ENCODE data around the gene TMEM30B. TPM values are rescaled to one million over a fixed set of nuclear protein-coding genes. Genes with fewer than 3 reads are reported as not detected.

The TMEM30B gene
- total and polyA plus RNA-seq, 2 of the 13 experiments (the other 11 are each of a cell fraction or from before 2014, with no cell fraction given) = not detected

DNA sequence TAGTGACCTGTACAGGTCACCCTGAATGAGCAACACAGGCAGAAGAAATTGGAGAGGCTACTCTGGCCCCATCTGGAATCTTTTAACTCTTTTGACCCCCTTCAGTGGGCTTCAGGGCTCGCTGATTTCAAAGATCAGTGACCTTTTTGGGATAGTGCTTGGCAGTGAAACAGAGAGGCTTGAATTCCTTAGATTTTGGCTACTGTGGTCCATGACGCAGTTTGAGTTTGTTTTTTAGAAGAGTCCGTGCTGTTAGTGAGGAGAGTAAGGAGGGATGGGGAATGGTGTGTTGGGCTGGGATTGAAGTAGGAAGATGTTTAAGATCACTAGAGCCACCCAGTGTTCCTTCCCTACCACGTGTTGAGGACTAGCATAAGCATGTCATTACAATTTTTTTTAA, 16.5 kb downstream of the TMEM30B start:
- no peaks in the 10 kb centered on the region for H3K36me3 ChIP-seq (replicated peaks in 1 of 2; ENCODE audit: control insufficient read depth in 1 of 2, insufficient read depth in 2 of 2, low read length in 2 of 2)
- H4K20me1 ChIP-seq (ENCODE audit: insufficient read depth, low read length) = no peaks in the 10 kb centered on the region
- H3K27me3 ChIP-seq (ENCODE audit: control insufficient read depth in 1 of 2, insufficient read depth in 2 of 2, low read length in 2 of 2) = no peaks in the 10 kb centered on the region; a peak in 1 of 5 replicates
- H3K27ac ChIP-seq (ENCODE audit: extremely low read length, insufficient read depth, low read length) = no peak overlapping the region
- CTCF ChIA-PET (ENCODE audit: low intra/inter-chr PET ratio, low total read pairs) = no interaction called here
- H3K79me2 ChIP-seq (ENCODE audit: insufficient read depth, low read length) = no peaks in the 10 kb centered on the region
- 23% methylated on average over 4 of the region's 4 CpGs for WGBS (ENCODE audit: low lambda C conversion rate)
- in situ Hi-C loops (cut with HindIII; ENCODE audit: extremely low pct_ligation_motif_present, low pct_unique_long_range_greater_than_20kb) (no loop called here), intact Hi-C loops (cut with micrococcal nuclease; ENCODE audit: unreplicated experiment) (no loop called here)
- no TSS peak for BruUV-seq (replicated peaks)
- ATAC-seq (no peak), FAIRE-seq (no peak), DNase-seq (ENCODE audit: low spot score) (no peak)
- no peak overlapping the region for H3K4me2 ChIP-seq (ENCODE audit: low read depth, low read length)
- no peak overlapping the region for H2AFZ ChIP-seq (ENCODE audit: low read length)
- POLR2A ChIA-PET = no interaction called here
- TF ChIP-seq, protein P1, sequence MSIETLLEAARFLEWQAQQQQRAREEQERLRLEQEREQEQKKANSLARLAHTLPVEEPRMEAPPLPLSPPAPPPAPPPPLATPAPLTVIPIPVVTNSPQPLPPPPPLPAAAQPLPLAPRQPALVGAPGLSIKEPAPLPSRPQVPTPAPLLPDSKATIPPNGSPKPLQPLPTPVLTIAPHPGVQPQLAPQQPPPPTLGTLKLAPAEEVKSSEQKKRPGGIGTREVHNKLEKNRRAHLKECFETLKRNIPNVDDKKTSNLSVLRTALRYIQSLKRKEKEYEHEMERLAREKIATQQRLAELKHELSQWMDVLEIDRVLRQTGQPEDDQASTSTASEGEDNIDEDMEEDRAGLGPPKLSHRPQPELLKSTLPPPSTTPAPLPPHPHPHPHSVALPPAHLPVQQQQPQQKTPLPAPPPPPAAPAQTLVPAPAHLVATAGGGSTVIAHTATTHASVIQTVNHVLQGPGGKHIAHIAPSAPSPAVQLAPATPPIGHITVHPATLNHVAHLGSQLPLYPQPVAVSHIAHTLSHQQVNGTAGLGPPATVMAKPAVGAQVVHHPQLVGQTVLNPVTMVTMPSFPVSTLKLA (IDR thresholded peaks at IDR 0.05) = peak; percentile 86
- no peak for TF ChIP-seq GPN1 (CRISPR knock-in tag; IDR thresholded peaks at IDR 0.05; ENCODE audit: borderline replicate concordance)
- H3K9me3 ChIP-seq (ENCODE audit: low read length) = no peaks in the 10 kb centered on the region
- no peak overlapping the region for H3K9ac ChIP-seq (ENCODE audit: insufficient read depth, low read depth, low read length)
- H3K4me1 ChIP-seq (ENCODE audit: insufficient read depth, low read length) = peaks cover 9% of the 10 kb centered on the region
- H3K4me3 ChIP-seq (replicated peaks in 1 of 3; ENCODE audit: insufficient read depth in 1 of 3, low read depth in 2 of 3, low read length in 3 of 3) = no peak overlapping the region

DNA sequence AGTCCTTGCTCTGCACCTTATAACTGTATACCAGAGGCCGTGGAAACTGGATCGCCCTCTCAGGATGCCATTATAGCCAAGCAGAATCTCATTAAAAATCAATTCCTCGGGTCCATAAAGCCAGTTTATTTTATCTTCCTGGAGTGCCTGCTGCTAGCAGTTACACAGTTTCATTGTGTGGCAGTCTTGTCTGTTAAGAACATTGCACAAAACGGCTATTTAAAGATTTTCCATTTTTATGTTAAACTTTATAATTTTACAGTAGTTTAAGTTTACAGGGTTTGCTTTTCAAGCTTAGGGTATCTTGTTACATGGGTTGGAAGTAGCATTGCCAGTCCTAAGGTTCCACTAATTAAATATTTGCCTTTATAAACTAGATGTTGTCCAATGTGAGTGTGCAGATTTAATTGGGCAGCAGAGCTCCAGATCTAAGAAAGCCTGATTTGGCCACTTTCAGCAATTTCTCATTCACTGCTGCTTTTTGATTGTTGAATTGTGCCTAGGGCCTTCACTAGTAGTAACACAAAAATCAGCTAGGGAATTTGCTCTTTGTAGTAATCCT, 17.0 kb downstream of the TMEM30B start:
- no peak overlapping the region for H3K9ac ChIP-seq (ENCODE audit: insufficient read depth, low read depth, low read length)
- no peaks in the 10 kb centered on the region for H3K9me3 ChIP-seq (ENCODE audit: low read length)
- H3K4me1 ChIP-seq (ENCODE audit: insufficient read depth, low read length) = peaks cover 9% of the 10 kb centered on the region
- DNase-seq (ENCODE audit: low spot score) (no peak), ATAC-seq (no peak), FAIRE-seq (no peak)
- 21% methylated on average over 4 of the region's 4 CpGs for WGBS (ENCODE audit: low lambda C conversion rate)
- no peaks in the 10 kb centered on the region; a peak in 2 of 5 replicates for H3K27me3 ChIP-seq (ENCODE audit: control insufficient read depth in 1 of 2, insufficient read depth in 2 of 2, low read length in 2 of 2)
- intact Hi-C loops (cut with micrococcal nuclease; ENCODE audit: unreplicated experiment) (no loop called here), in situ Hi-C loops (cut with HindIII; ENCODE audit: extremely low pct_ligation_motif_present, low pct_unique_long_range_greater_than_20kb) (no loop called here)
- ChIA-PET POLR2A (no interaction called here), CTCF (ENCODE audit: low intra/inter-chr PET ratio, low total read pairs) (no interaction called here)
- H4K20me1 ChIP-seq (ENCODE audit: insufficient read depth, low read length) = no peaks in the 10 kb centered on the region
- BruUV-seq (replicated peaks) = no TSS peak
- H3K36me3 ChIP-seq (replicated peaks in 1 of 2; ENCODE audit: control insufficient read depth in 1 of 2, insufficient read depth in 2 of 2, low read length in 2 of 2) = no peaks in the 10 kb centered on the region
- H2AFZ ChIP-seq (ENCODE audit: low read length) = no peak overlapping the region
- no peak overlapping the region for H3K27ac ChIP-seq (ENCODE audit: extremely low read length, insufficient read depth, low read length)
- H3K4me2 ChIP-seq (ENCODE audit: low read depth, low read length) = no peak overlapping the region
- H3K4me3 ChIP-seq (replicated peaks in 1 of 3; ENCODE audit: insufficient read depth in 1 of 3, low read depth in 2 of 3, low read length in 3 of 3) = no peak overlapping the region
- no peaks in the 10 kb centered on the region for H3K79me2 ChIP-seq (ENCODE audit: insufficient read depth, low read length)
- TF ChIP-seq, protein P2, sequence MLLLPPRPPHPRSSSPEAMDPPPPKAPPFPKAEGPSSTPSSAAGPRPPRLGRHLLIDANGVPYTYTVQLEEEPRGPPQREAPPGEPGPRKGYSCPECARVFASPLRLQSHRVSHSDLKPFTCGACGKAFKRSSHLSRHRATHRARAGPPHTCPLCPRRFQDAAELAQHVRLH (CRISPR knock-in tag; IDR thresholded peaks at IDR 0.05; ENCODE audit: borderline replicate concordance, low read depth) = no peak
- TF ChIP-seq ZNF143 (CRISPR knock-in tag; IDR thresholded peaks at IDR 0.05) (no peak), ZNF441 (CRISPR knock-in tag; IDR thresholded peaks at IDR 0.05; ENCODE audit: borderline replicate concordance) (no peak), KLF16 (CRISPR knock-in tag; IDR thresholded peaks at IDR 0.05) (no peak), ZNF737 (CRISPR knock-in tag; IDR thresholded peaks at IDR 0.05; ENCODE audit: borderline replicate concordance) (no peak), GATAD1 (CRISPR knock-in tag; IDR thresholded peaks at IDR 0.05) (no peak)
- TF ChIP-seq, protein P3, sequence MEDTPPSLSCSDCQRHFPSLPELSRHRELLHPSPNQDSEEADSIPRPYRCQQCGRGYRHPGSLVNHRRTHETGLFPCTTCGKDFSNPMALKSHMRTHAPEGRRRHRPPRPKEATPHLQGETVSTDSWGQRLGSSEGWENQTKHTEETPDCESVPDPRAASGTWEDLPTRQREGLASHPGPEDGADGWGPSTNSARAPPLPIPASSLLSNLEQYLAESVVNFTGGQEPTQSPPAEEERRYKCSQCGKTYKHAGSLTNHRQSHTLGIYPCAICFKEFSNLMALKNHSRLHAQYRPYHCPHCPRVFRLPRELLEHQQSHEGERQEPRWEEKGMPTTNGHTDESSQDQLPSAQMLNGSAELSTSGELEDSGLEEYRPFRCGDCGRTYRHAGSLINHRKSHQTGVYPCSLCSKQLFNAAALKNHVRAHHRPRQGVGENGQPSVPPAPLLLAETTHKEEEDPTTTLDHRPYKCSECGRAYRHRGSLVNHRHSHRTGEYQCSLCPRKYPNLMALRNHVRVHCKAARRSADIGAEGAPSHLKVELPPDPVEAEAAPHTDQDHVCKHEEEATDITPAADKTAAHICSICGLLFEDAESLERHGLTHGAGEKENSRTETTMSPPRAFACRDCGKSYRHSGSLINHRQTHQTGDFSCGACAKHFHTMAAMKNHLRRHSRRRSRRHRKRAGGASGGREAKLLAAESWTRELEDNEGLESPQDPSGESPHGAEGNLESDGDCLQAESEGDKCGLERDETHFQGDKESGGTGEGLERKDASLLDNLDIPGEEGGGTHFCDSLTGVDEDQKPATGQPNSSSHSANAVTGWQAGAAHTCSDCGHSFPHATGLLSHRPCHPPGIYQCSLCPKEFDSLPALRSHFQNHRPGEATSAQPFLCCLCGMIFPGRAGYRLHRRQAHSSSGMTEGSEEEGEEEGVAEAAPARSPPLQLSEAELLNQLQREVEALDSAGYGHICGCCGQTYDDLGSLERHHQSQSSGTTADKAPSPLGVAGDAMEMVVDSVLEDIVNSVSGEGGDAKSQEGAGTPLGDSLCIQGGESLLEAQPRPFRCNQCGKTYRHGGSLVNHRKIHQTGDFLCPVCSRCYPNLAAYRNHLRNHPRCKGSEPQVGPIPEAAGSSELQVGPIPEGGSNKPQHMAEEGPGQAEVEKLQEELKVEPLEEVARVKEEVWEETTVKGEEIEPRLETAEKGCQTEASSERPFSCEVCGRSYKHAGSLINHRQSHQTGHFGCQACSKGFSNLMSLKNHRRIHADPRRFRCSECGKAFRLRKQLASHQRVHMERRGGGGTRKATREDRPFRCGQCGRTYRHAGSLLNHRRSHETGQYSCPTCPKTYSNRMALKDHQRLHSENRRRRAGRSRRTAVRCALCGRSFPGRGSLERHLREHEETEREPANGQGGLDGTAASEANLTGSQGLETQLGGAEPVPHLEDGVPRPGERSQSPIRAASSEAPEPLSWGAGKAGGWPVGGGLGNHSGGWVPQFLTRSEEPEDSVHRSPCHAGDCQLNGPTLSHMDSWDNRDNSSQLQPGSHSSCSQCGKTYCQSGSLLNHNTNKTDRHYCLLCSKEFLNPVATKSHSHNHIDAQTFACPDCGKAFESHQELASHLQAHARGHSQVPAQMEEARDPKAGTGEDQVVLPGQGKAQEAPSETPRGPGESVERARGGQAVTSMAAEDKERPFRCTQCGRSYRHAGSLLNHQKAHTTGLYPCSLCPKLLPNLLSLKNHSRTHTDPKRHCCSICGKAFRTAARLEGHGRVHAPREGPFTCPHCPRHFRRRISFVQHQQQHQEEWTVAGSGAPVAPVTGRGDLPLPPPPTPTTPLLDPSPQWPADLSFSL (CRISPR knock-in tag; IDR thresholded peaks at IDR 0.05) = no peak

Measured in HepG2 (cell line).